HuH-7 (cell line): ENCODE data around the gene ZNF618.

Source experiments
- DNase-seq: peaks from one replicate; pipeline ENCODE4 v3.0.0; 2011; ENCODE audit warnings: low spot score

The ZNF618 gene

DNA sequence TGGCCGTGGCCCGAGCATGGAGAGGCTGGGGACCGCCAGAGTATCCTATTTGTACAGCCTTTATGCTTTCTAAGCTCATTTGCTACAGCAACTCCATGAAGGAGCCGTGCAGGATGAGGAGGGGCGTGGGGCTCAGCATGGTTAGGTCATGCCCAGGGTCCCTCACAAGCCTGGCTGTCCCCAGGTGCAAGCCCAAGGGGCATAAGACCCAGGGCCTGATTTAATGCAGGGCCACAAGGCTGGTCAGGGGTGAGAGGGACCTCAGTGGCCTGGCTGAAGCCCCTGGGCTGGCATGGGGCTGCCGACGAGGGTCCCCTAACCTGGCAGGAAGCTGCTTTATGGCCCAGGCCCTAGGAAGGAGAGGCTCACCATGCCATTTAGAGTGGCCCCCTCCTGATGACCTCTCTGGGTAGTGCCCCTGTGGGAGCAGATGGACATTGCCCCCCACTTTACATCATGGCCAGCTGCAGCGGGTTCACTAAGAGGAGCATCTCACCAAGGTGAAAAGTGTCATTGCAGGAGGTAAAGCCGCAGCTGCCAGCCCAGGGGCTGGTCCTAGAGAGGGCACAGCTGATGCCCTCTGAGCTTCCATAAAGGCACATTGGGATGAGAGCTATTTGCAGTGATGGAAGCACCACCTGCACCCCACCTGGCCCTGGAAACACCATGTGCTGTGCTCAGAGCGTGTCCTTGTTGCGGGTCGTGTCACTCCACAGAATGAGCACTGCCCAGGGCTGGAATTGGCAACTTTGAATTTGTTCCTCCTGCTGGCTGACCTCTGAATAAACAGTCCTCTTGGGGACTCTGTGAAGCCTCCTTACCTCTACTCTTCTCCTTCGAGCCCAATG is 58.9 kb downstream of the ZNF618 start:
- no peak for DNase-seq

DNA sequence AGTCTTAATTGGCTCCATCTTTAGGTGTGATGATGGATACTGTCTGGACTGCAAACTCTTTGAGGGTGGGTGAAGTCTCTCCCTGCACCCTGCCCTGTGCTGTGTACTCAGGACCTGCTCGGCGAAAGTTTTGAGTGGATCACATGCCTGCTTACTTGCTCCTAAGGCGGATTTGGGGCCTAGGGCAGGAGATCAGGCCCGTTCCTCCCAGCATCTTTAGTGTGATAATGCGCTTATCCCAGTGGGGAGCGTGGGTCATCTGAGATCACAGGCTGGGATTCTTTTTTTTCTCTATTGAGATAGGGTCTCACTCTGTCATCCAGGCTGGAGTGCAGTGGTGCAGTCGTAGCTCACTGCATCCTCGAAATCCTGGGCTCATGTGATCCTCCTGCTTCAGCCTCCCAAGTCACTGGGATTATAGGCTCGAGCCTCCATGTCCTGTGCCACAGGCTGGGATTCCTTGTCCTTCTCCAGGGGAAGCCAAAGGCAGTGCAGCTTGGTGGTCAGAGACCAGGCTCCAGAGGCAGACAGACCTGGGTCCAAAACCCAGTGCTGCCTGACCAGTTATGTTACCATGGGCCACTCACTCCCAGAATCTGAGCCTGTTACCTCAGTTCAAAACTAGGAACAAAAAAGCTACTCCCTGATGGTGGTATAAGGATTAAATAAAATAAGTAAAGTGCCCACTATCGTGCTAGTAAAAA is 59.7 kb downstream of the ZNF618 start:
- DNase-seq, result no peak

GRCh38 chr9:113940077-113940476 is 64.0 kb downstream of the ZNF618 start:
- DNase-seq, result no peak

DNA sequence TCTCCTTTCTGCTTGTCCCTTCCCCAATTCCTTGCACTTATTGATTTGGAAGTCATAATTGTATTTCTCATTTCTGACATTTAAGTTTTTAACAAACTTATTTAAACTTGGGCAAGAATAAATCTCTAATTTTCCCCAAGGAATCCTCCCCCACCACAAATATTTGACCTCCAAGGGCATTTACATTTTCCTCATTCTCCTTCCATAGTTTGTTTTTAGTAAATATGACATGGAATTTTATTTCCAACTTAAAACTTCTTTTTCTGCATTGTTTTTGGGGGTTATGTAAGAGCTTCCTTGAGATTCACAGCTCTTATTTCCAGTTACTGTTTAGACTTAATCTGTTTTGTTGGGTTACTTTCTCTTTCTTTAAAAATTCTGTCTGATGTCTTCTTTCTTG is 64.9 kb downstream of the ZNF618 start:
- no peak for DNase-seq

GRCh38 chr9:113941526-113941925 is 65.4 kb downstream of the ZNF618 start:
- no peak for DNase-seq

DNA sequence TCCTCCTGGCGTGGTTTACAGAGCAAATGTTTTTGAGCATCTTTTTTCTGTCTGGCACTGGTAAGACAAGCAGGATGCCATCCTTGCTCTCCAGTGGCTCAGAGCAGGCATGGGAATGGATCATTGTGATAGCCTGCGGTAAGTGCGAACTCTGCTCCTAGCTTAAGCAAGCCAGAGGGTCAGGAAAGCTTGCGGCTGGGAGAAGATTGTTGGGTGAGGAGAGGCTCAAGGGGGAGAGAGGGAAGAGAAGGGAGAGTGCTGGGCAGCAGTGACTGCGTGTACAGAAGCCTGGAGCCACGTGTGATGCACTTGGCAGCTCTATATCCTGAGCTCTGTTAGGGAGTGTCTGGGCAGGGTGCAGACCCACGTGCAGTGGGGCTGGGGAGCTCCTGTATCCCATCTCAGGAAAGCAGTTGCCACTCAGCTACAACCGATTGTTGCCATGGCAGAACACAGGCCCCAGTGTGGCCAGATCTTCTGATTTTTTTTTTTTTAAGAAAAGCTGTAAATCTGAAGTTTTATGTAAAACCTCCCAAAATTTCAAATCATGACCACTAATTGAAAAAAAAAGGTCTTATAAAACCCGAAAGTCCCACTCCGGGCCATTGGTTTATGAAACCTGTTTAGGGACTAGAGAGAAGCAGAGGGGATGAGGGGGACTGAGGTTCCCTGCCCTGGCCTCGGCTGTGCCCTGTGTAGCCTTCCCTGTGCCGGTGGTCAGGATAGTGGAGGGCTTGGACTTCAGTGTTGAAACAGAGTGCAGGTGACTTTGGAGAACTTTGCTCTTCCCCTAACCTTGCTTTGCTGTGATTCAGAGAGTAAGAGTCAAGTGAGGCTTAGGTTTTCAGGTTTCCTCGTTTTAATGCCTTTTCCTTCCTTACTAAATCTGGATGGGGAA is 67.3 kb downstream of the ZNF618 start:
- no peak for DNase-seq

DNA sequence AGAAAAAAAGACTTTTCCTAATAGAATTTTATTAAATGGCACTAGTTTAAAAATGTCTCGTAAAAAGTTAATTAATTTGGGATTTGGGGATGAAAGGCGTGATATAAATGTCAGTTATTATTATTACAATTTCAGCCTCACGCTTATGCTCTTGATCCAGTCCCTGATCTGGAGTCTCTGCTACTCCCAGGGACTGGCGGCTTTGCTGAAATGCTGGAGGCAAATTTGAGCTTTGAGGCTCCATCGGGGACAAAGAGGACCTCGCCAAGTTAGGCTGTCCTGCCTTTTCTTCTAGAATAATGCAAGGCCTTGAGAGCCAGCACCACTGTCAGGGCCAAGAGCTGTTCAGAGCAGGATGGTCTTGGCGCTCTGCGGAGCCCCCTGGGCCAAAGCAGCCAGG is 69.7 kb downstream of the ZNF618 start:
- no peak for DNase-seq

GRCh38 chr9:113946496-113947115 is 70.5 kb downstream of the ZNF618 start:
- DNase-seq, result no peak

GRCh38 chr9:113947941-113948340 is 71.8 kb downstream of the ZNF618 start:
- DNase-seq, result no peak

DNA sequence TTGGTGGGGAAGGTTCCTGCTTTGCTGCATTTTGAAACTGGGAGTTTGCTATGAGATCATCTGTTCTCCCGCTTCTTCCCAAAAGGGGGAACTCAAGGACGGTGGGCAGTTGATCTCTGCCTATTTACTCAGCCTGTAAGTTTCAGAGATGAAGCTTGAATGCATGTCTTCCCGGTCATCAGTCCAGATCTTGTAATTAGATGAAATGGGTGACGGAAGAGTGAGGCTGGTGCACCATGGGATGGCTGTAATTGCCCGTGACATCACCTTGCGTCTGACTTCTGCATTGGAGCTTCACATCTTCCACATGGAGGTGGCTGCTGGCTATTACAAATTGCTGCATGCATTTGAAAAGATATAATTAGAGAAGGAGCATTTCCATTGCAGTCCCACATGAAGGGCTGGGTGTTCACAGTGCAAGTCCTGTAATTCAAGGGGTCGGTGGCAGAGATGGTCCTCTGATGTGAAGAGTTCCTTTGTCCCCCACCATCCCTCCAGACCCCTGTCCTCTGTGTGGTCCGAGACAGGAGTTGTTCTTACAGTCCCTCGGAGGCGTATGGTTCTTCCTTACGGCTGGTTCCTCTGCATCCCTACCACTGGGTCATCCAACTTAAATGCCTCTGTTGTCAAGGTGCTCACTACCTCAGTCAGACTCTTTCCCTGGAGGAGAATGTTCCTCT is 72.9 kb downstream of the ZNF618 start:
- no peak for DNase-seq

- DNase-seq, result no peak
Observed at GRCh38 chr9:113949571-113950078, 73.5 kb downstream of the ZNF618 start.

DNA sequence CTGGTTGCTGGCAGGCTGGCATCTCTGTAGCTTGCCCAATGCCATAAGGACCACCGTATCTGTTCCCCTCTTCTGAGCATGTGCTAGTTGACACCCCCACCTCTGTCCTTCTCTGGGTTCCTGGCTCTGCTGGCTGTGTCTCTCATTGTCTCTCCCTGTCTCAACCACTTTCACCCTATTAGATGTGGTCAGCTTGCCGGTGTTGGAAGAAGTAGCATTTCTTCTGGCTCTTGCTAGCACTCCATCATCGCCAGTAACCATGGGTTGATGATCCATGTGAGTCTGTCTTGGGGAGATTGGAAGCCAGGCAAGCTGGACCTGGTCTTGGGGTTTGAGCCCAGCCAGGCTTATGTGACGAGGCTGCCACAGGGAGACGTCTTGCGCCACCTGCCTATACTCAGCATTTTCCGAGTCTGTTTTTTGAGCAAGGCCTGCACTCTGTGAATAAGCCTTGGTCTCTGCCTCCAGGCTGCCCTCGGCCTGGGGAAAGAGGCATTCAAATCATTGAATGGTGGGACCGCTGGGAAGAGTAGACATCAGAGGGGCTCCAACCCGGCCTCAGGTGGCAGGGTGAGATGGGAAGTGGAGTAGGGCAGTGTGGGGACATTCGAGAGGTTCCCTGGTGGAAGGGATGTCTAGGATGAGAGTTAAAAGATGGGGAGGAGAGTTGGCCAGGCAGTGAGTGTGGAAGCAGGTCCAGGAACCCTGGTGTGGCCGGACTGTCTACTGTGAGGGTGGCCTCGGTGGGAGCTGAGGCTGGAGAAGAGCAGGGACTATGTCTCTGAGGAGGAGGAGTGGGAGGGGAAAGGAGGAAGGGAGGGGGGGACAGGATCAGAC is 74.3 kb downstream of the ZNF618 start:
- DNase-seq, result no peak

DNA sequence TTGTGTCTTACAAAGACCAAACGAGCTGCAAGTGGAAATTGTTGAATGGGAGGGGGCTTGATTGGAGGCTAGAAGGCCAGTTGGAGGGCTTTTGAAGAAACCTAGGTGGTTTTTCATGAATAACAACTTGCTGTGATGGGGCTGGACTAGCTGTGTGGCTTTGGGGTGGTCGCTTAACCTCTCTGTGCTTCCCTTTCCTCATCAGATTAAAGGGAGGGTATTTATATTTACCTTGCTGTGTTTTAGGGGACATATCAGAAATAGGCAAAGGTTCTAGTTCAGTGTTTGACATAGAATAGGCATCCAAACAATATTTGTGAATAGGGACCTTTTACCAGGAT is 74.9 kb downstream of the ZNF618 start:
- no peak for DNase-seq

DNA sequence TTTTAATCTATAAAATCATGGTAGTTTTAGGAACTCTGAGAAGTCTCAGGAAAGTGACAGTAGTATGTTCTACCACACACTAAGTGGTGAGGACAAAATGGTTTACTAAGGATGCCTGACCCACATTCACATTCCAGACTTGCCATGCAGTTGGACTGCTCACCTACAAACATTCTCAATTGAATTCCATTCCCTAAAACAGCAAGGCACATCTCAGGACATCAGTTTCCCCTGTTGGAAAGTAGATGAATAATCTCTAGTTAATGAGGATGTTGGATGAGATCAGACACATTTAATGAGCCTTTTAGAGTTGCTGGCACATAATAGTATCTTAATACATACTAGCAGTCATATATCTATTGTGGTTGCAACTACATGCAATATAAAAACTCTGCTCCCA is 76.6 kb downstream of the ZNF618 start:
- DNase-seq, result no peak

DNA sequence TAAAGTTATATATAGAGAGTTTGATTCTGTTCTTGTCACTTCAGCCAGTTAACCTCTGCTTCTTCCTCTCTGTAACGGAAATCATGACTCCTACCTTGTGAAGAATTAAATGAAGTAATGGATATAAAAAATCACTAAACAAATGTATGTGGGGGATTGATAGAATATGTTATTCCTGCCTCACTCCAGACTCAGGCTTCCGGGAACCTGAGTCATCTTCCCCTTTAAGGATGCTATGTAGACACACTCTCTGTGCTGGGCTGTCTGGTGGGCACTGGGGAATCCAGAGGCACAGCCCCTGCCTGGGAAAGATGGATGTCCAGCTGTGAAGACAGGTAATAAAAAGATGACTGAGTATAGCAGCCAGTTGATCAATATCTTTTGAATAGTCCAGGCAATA is 77.4 kb downstream of the ZNF618 start:
- DNase-seq, result no peak

GRCh38 chr9:113954591-113954990 is 78.5 kb downstream of the ZNF618 start:
- no peak for DNase-seq

- no peak for DNase-seq
Observed at GRCh38 chr9:113955076-113955752, 79.1 kb downstream of the ZNF618 start.

DNA sequence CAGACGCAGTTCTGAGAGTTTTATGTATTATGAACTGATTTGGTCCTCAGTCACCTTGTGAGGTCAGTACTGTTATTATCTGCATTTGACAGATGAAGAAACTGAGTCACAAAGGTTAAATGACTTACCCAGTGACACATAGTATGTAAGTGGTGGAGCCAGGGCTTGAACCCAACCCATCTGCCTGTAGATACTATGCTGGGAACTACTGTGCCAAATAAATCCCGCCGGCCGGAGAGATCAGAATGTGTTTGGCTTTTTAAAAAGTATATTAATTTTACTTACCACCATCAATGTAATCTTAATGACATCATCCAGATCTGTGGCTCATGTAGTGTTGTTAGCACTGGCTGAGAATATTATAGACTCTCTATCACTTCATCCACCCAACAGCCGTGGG is 80.8 kb downstream of the ZNF618 start:
- DNase-seq, result no peak

DNA sequence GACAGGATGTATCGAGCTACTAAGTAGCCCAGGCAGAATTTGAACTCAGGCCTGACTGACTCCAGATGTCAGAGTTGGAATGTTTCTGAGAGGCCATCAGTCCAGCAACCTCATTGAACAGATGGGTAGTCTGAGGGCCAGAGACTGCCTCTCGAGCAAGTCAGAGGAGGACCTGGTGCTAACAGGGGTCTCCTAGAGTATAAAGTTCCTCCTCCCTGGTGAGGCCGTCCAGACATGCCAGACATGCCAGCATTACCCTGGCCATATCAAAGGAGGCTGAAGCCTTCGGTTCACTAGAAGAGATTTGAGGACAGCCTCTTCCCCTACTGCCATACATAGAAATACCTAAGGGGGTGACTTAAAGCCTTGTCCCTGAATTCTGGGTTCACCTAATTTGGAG is 81.2 kb downstream of the ZNF618 start:
- DNase-seq, result no peak

DNA sequence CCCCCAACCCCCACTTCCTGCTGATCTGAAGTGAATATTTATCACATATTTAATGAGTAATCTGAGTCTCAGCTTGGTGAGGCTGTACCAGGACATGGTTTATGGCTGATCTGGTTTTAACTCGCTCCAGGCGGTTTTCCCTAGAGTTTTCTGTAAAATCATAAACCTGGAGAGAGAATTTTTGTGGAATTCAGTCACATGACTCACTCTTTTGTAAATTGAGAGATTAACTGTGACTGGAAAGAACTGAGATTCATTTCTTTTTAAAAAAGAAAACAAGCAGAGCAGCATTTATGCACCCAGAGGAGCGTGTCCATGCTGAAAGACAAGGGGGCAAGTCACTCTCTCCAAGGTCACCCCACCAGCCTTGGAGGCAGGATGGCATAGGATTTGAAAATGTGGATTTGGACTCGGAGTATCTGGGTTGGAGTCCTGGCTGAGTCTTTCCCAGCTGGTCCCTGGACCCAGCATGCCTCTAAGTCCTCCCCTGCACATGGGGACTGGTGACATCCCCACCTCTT is 81.8 kb downstream of the ZNF618 start:
- DNase-seq, result no peak
